ENCODE data around the gene TMEM256. TPM values are rescaled to one million over a fixed set of nuclear protein-coding genes. Genes with fewer than 3 reads are reported as not detected.
A peak's percentile ranks its signal among the peaks of the same experiment; 100 is the strongest.

The TMEM256 gene
- total and polyA plus RNA-seq, 2 of the 8 experiments (the other 6 are each of a cell fraction or from before 2014, with no cell fraction given), result 97.0 to 350 TPM

DNA sequence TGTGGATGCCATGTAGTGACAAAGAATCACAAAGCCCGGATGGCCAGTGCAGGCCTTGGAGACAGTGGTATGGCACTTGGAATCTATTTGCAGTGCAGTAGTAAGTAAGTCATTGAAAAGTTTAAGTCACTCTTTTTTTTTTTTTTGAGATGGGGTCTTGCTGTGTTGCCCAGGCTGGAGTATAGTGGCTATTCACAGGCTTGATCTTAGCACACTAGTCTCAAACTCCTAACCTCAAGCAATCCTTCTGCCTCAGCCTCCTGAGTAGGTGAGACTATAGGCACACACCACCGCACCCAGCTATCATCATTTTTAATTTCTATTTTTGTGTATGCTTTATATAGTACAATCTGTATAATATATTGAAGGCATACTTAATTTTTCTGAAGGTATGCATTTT lies 5.3 kb downstream of the TMEM256 start:
- Histone ChIP-seq H3K79me1 (ENCODE audit: low read depth, low read length) (peaks cover 2% of the 10 kb centered on the region; the same call in 1 of the 2 replicates), H3K18ac (ENCODE audit: extremely low read depth, low read length) (no peak overlapping the region), H2BK12ac (ENCODE audit: low read depth, low read length) (no peak overlapping the region), H2BK5ac (ENCODE audit: low read depth, low read length) (no peak overlapping the region), H4K5ac (ENCODE audit: insufficient read length, low read depth, low read length) (no peak overlapping the region), H2BK20ac (ENCODE audit: low read length) (no peak overlapping the region), H3K14ac (ENCODE audit: insufficient read length) (no peak overlapping the region), H3K79me2 (ENCODE audit: control insufficient read depth in 1 of 2, insufficient read depth in 2 of 2, low read length in 2 of 2) (0 out of 4 replicates have a peak, but pooled peaks cover 0 to 4% of the 10 kb centered on the region in 2 experiments), H2BK120ac (replicated peaks; ENCODE audit: low read depth, low read length) (no peak overlapping the region), H4K8ac (ENCODE audit: extremely low read depth, insufficient read depth, low read length) (no peak overlapping the region), H3K9me3 (ENCODE audit: insufficient read depth in 2 of 2, low read depth in 1 of 2, low read length in 1 of 2) (no peaks in the 10 kb centered on the region), H4K91ac (replicated peaks; ENCODE audit: insufficient read length, low read length) (peak overlapping the region; percentile 27), H3K9ac (replicated peaks in 1 of 4; ENCODE audit: extremely low read depth in 1 of 4, low read depth in 3 of 4, low read length in 3 of 4) (no peak overlapping the region), H3K23me2 (ENCODE audit: low read depth, low read length) (peaks cover 13% of the 10 kb centered on the region; the same call in 1 of the 2 replicates), H3K4ac (replicated peaks; ENCODE audit: insufficient read length, low read depth, low read length) (no peak overlapping the region), H2AK5ac (ENCODE audit: low read depth, low read length) (no peak overlapping the region), H3K23ac (ENCODE audit: insufficient read length) (no peak overlapping the region), H3K4me3 (ENCODE audit: extremely low read depth in 1 of 4, insufficient read depth in 2 of 4, low read depth in 3 of 4, low read length in 4 of 4) (no peak overlapping the region), H3K27ac (ENCODE audit: low read depth, low read length) (no peak overlapping the region), H3K27me3 (replicated peaks in 1 of 4; ENCODE audit: control insufficient read depth in 3 of 4, extremely low read depth in 1 of 4, insufficient read depth in 3 of 4, low read length in 3 of 4) (no peaks in the 10 kb centered on the region), H3K36me3 (ENCODE audit: control insufficient read depth in 2 of 4, insufficient read depth in 4 of 4, low read length in 3 of 4) (no peaks in the 10 kb centered on the region), H3K4me2 (ENCODE audit: insufficient read depth in 1 of 2, low read depth in 2 of 2, low read length in 2 of 2) (no peak overlapping the region), H2BK15ac (ENCODE audit: low read length) (no peak overlapping the region), H3K56ac (replicated peaks; ENCODE audit: insufficient read length, low read depth, low read length) (no peak overlapping the region), H4K20me1 (replicated peaks in 1 of 2; ENCODE audit: control insufficient read depth in 1 of 2, insufficient read depth in 2 of 2, low read length in 2 of 2) (peaks cover 0 to 3% of the 10 kb centered on the region in 2 experiments), H2AFZ (ENCODE audit: low read length) (no peak overlapping the region), H3K4me1 (replicated peaks in 1 of 4; ENCODE audit: control insufficient read depth in 3 of 4, insufficient read depth in 4 of 4, low read length in 3 of 4) (peaks cover 0 to 5% (median 3%) of the 10 kb centered on the region in 4 experiments; a peak in 4 of 7 replicates)
- TF ChIP-seq KDM1A (IDR thresholded peaks at IDR 0.05; ENCODE audit: borderline replicate concordance, low read length), result 0 out of 2 replicates have a peak, but pooled peaks have one; percentile 10
- no peak for TF ChIP-seq BCL11A (IDR thresholded peaks at IDR 0.05; ENCODE audit: low read depth in 2 of 2, low read length in 2 of 2)
- 93% methylated on average over 2 of the region's 2 CpGs; no CpG with 5 or more reads in 1 of the 2 experiments for WGBS, 2 experiments (ENCODE audit: extremely low coverage in 1 of 2, insufficient coverage in 1 of 2, insufficient read length in 1 of 2, insufficient replicate concordance in 2 of 2, low coverage in 1 of 2, low lambda C conversion rate in 2 of 2, missing lambda C conversion rate in 1 of 2)
- ChIA-PET POLR2A (ENCODE audit: partially characterized antibody) (interaction anchor here (0.6 to 2.3 kb wide), 11 partner anchors 9 to 1963 kb away, joined by 3 to 8 read pairs (median 4); partner anchors contain the start of genes ACAP1, CD68 and TMEM102), CTCF (ENCODE audit: partially characterized antibody) (interaction anchor here (0.6 to 2.2 kb wide), 9 partner anchors 10 to 178 kb away, joined by 3 to 14 read pairs (median 3); partner anchors contain the start of genes TMEM95 and TNK1)
- DNase-seq (ENCODE audit: low read depth in 1 of 2, low spot score in 2 of 2), result no peak
- FAIRE-seq, result no peak

Measured in H1 (cell line).